Stimulated activated CD4-positive, alpha-beta T cell treated with anti-CD3 and anti-CD28 coated beads, Interleukin-15, amount 100 ng/mL, for 24 hours (primary cell): Measurements from ENCODE around the gene KIF13A.

ENCODE experiments used
- DNase-seq: peaks from one replicate; pipeline ENCODE4 v3.0.0-alpha.2; 2020

The KIF13A gene

DNA sequence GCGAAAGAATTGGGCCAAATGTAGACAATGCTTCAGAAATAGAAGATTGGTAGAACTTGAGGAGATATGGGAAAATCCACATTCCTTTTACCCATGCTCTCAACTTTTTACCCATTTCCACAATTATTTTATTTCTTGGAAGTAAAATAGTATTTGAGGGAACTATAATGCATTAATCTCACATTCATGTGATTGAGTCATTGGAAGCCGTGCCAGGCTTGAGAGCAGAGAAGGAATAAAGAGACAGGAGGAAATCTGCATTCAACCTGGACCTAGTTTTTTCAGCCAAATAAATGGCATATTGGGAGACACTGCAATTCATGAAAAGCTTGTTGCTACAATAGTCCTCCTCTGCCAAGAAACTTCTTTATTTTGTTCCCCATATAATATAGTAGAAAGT lies 278.0 kb downstream of the KIF13A start:
- DNase-seq, result no peak
